Breast epithelium (tissue), 4 donors: Measurements from ENCODE around the gene CPNE7. TPM values are rescaled to one million over a fixed set of nuclear protein-coding genes. Genes with fewer than 3 reads are reported as not detected.
"Not testable (repeated sequence)": the region's sequence is repeated elsewhere in the genome, so short reads cannot be mapped to it uniquely, and the experiment has no call there.

Source experiments
- DNase-seq, 2 donors: peaks; one replicate each; pipeline ENCODE4 v3.0.0-alpha.2; 2019; ENCODE audit warnings: low spot score in 2 of 2
- H3K27ac ChIP-seq, 2 donors: fragments of 200-600 bp; sonication (generic) in 1 of 2; one replicate each; pipeline ENCODE4 v1.5.1; 2016 to 2019; ENCODE audit warnings: mild to moderate bottlenecking in 1 of 2
- H3K27me3 ChIP-seq, 2 donors: fragments of 200-600 bp; sonication (generic) in 1 of 2; one replicate each; pipeline versions ENCODE4 v1.5.1 to v1.6.0; 2017 to 2019; ENCODE audit warnings: control low read depth in 1 of 2, mild to moderate bottlenecking in 1 of 2
- H3K36me3 ChIP-seq: fragments of 200-600 bp; one replicate; pipeline ENCODE4 v1.5.1; 2019
- H3K4me1 ChIP-seq, 2 donors: fragments of 200-600 bp; sonication (generic); one replicate each; pipeline ENCODE4 v1.5.1; 2016 to 2019; ENCODE audit warnings: control low read depth in 1 of 2
- H3K4me3 ChIP-seq, 3 donors: fragments of 200-600 bp; sonication (generic); 1 replicate in 2 of 3; 2 replicates in 1 of 3; pipeline ENCODE4 v1.5.1; 2016 to 2019; ENCODE audit warnings: mild to moderate bottlenecking in 3 of 3, moderate library complexity in 2 of 3
- H3K9me3 ChIP-seq, 2 donors: fragments of 200-600 bp; sonication (generic) in 1 of 2; one replicate each; pipeline ENCODE4 v1.5.1; 2016 to 2019; ENCODE audit warnings: control low read depth in 1 of 2
- POLR2A ChIP-seq: fragments of 450-650 bp; IDR thresholded peaks from one replicate; pipeline ENCODE4 v1.6.1; 2016; ENCODE audit warnings: antibody characterized with exemption, mild to moderate bottlenecking, moderate library complexity
- POLR2AphosphoS5 ChIP-seq, 3 donors: sonication (generic); formaldehyde crosslinking; IDR thresholded peaks; one replicate each; pipeline ENCODE4 v1.6.1; 2017; ENCODE audit warnings: antibody characterized with exemption in 3 of 3
- intact Hi-C: fragments of 100-400 bp; cut with DNase I; formaldehyde crosslinking; loops from one replicate; pipeline ENCODE4 v1.15.1; 2023; ENCODE audit warnings: low total_unique reads
- total RNA-seq, 3 donors: library from RNA; depleted of rRNA; stranded (reverse); fragments of >200 nt; gene quantifications; one replicate each; pipeline ENCODE4 v1.1.0, GENCODE V29; 2016
- TF ChIP-seq, protein P1 (sequence below), 3 donors: fragments of 450-650 bp; IDR thresholded peaks; one replicate each; pipeline ENCODE4 v1.5.1; 2016 to 2017; ENCODE audit warnings: antibody characterized with exemption in 3 of 3, mild to moderate bottlenecking in 3 of 3, moderate library complexity in 3 of 3

Gene CPNE7
- total RNA-seq, 3 donors from 2014 or later, result 1.2 to 4.9 TPM; not detected in 1

DNA sequence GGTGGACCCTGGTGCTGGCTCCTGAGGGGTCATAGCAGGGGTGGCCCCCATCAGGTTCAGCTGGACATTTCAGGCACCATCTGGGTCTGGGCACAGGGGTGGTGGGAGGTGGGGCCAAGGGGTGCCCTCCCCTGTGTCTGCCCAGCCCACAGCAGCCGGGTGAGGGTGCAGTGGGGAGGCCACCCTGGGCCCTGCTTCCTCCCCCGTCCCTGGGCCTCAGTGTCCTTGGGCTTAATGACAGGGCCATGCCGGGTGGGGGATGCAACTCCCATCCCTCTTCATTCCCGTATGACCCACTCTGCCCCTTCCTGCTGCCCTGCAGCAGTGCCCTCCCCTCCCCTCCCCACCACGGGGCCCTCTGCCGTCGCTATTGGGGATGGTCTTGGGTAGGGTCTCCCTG is 10.7 kb downstream of the CPNE7 start:
- Histone ChIP-seq H3K27me3 (no peaks in the 10 kb centered on the region), H3K4me3 (no peak overlapping the region), H3K4me1 (no peaks in the 10 kb centered on the region), H3K36me3 (no peaks in the 10 kb centered on the region), H3K27ac (peak overlapping the region in 1 of 2 donors; percentile 10), H3K9me3 (no peaks in the 10 kb centered on the region)
- no peak for DNase-seq
- intact Hi-C loops, result no loop called here
- TF ChIP-seq, protein P1, sequence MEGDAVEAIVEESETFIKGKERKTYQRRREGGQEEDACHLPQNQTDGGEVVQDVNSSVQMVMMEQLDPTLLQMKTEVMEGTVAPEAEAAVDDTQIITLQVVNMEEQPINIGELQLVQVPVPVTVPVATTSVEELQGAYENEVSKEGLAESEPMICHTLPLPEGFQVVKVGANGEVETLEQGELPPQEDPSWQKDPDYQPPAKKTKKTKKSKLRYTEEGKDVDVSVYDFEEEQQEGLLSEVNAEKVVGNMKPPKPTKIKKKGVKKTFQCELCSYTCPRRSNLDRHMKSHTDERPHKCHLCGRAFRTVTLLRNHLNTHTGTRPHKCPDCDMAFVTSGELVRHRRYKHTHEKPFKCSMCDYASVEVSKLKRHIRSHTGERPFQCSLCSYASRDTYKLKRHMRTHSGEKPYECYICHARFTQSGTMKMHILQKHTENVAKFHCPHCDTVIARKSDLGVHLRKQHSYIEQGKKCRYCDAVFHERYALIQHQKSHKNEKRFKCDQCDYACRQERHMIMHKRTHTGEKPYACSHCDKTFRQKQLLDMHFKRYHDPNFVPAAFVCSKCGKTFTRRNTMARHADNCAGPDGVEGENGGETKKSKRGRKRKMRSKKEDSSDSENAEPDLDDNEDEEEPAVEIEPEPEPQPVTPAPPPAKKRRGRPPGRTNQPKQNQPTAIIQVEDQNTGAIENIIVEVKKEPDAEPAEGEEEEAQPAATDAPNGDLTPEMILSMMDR (IDR thresholded peaks at IDR 0.05), result no peak
- TF ChIP-seq POLR2A (no peak), POLR2AphosphoS5 (IDR thresholded peaks at IDR 0.05) (no peak)

DNA sequence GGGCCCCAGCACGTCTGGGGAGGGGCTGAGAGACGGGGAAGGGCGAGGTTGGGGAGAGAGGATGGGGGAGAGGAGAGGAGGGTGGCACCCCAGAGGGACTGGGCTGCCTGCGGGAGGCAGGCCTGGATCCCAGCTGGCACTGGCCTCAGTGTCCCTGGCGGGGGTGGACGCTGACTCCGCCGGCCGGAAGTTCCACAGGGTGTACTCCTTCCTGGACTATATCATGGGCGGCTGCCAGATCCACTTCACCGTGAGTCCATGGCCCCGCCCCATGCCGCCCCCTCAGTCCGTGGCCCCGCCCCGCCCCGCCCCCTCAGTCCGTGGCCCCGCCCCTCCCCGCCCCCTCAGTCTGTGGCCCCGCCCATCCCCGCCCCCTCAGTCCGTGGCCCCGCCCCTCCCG is 11.3 kb downstream of the CPNE7 start:
- no peak overlapping the region for H3K4me3 ChIP-seq
- no peak overlapping the region for H3K27ac ChIP-seq
- no peaks in the 10 kb centered on the region for H3K4me1 ChIP-seq
- no peaks in the 10 kb centered on the region for H3K9me3 ChIP-seq
- DNase-seq, result no peak
- no peak for TF ChIP-seq POLR2A
- TF ChIP-seq, protein P1 (IDR thresholded peaks at IDR 0.05), result no peak
- no peak for TF ChIP-seq POLR2AphosphoS5 (IDR thresholded peaks at IDR 0.05)
- no peaks in the 10 kb centered on the region for H3K36me3 ChIP-seq
- intact Hi-C loops, result no loop called here
- H3K27me3 ChIP-seq, result no peaks in the 10 kb centered on the region

DNA sequence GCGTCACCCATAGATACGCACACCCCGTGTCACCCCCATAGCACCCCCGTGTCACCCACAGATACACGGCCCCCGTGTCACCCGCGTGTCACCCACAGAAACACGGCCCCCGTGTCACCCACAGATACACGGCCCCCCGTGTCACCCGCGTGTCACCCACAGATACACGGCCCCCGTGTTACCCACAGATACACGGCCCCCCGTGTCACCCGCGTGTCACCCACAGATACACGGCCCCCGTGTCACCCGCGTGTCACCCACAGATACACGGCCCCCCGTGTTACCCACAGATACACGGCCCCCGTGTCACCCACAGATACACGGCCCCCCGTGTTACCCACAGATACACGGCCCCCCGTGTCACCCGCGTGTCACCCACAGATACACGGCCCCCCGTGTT is 12.1 kb downstream of the CPNE7 start:
- H3K4me1 ChIP-seq, H3K27me3 ChIP-seq, H3K9me3 ChIP-seq, DNase-seq, H3K27ac ChIP-seq, H3K4me3 ChIP-seq, intact Hi-C loops, H3K36me3 ChIP-seq: not testable (repeated sequence)

DNA sequence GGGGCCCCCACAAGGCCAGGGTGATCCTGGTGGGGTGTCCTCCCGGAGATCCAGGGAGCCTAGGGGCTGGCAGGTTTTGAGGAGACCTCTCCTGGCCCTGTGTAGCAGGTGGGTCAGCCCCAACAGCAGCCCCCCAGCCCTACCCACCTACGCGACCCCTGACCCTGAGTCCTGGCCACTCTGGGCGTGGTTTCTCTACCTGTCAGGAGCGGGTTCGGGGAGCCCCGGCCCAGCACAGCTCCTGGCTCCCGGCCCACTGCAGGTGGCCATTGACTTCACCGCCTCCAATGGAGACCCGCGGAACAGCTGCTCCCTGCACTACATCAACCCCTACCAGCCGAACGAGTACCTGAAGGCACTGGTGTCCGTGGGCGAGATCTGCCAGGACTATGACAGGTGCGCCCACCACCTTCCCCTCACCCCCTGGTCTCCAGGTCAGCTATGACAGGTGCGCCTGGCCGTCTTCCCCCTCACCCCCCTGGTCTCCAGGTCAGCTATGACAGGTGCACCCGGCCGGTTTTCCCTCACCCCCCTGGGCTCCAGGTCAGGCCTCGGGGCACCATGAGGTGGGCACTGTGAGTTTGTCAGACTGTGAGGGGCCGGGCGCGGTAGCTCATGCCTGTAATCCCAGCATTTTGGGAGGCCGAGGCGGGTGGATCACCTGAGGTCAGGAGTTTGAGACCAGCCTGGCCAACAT is 13.0 kb downstream of the CPNE7 start:
- intact Hi-C loops, result no loop called here

DNA sequence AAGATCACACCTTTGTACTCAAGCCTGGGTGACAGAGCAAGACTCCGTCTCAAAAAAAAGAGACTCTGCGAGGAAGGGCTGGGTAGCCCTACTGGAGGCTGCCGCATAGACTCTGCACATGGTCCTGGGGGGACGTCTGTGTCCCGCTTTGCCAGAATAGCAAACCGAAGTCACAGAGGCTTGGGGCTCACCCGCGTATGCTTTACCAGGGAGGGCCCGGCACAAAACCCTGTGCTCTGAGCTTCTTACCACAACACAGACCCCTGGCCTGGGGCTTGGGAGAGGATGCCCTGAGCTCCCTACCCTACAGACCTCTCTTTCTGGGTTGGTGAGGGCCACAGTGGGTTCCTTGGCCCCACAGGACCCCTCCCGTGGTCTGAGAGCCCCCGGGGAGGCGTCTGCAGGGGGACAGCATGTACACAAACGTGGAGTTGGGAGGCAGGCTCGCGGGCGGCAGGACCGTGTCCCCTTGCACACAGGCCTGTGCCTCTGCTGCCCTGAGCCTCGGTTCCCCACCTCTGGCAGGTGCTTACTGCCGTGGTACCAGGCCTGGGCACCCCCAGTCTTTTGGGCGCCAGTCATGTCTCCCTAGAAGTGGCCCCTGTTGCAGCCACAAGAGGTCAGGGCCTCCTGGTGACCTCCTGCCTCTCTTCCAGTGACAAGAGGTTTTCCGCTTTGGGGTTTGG is 13.8 kb downstream of the CPNE7 start:
- intact Hi-C loops, result no loop called here
- H3K27me3 ChIP-seq, result no peaks in the 10 kb centered on the region
- no peaks in the 10 kb centered on the region for H3K4me1 ChIP-seq
- no peaks in the 10 kb centered on the region for H3K36me3 ChIP-seq
- TF ChIP-seq, protein P1 (IDR thresholded peaks at IDR 0.05), result no peak
- TF ChIP-seq POLR2AphosphoS5 (IDR thresholded peaks at IDR 0.05), result no peak
- no peak for TF ChIP-seq POLR2A
- H3K27ac ChIP-seq, result no peak overlapping the region
- no peaks in the 10 kb centered on the region for H3K9me3 ChIP-seq
- no peak for DNase-seq
- H3K4me3 ChIP-seq, result no peak overlapping the region

More for the DNA sequence above, 13.0 kb downstream of the CPNE7 start:
- Histone ChIP-seq H3K4me3 (no peak overlapping the region), H3K27me3 (no peaks in the 10 kb centered on the region), H3K9me3 (no peaks in the 10 kb centered on the region), H3K27ac (no peak overlapping the region), H3K4me1 (no peaks in the 10 kb centered on the region), H3K36me3 (no peaks in the 10 kb centered on the region)
- TF ChIP-seq, protein P1 (IDR thresholded peaks at IDR 0.05), result no peak
- TF ChIP-seq POLR2AphosphoS5 (IDR thresholded peaks at IDR 0.05) (no peak), POLR2A (no peak)
- no peak for DNase-seq
